NCI-H446 treated with DMSO at 0.1 percent for 48 hours (cell line): ENCODE results near the gene ISG15.
"Not testable (repeated sequence)": the region's sequence is repeated elsewhere in the genome, so short reads cannot be mapped to it uniquely, and the experiment has no call there.

Source experiments
- DNase-seq: peaks from one replicate; lab custom pipeline; 2025; lab: John Stamatoyannopoulos, UW

Gene ISG15

DNA sequence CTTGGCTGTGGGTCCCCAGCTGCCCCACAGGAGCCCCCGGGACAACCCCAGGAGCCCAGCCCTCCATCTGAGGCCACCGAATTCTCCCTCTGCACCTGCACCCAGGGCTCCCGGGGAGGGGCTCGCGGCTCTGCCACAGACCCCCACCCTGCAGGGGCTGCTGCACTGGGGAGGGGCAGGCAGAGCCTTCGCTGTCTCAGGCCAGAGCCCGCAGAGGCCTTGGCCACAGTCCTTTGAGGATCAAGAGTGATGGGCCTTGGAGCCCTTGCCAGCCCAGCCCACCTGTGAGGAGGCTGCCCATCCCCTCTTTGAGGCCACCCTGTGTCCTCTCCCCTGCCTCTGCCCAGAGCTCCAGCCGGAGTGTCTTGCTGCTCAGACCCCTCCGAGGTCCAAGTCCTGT, 37.9 kb upstream of the ISG15 start:
- no peak for DNase-seq

DNA sequence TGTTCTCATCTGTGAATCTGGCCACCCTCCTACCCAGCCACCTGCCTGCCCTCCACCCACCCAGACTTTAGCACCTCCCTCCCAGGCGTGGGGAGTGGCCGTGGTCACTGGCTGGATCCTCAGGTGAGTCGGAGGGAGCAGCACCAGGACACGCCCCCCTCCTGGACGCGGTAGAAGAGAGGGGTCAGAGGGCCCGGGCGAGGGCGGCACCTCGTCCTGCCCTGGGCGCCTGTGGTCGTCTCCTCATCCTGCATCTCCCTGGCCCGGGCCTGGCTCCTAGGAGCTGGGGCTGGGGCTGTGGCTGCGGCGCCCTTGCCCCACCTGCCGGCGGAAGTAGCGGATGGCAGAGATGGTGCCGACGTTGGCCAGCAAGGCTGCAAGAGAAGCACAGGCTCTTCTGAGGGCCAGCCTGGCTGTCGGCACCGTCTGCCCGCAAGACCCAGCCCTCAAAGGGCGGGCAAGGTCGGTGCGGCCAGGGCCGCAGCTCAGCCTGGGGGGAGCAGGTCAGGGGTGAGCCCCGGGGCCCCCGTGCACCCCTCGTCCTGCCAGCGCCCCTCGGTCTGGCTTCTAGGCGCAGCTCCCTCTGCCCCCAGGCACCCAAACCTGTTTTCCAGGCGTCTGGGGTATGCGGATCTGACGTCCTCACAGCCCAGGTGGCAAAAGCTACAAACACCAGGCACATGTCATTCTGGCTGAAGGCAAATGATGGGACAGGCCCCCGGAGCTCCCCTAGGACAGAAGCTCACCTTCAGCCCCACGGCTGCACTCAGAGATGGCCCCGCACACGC, 37.2 kb upstream of the ISG15 start:
- peak; percentile 41 for DNase-seq

DNA sequence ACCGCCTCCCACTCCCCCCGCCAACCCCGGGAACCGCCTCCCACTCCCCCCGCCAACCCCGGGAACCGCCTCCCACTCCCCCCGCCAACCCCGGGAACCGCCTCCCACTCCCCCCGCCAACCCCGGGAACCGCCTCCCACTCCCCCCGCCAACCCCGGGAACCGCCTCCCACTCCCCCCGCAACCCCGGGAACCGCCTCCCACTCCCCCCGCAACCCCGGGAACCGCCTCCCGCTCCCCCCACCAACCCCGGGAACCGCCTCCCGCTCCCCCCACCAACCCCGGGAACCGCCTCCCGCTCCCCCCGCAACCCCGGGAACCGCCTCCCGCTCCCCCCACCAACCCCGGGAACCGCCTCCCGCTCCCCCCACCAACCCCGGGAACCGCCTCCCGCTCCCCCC, 36.5 kb upstream of the ISG15 start:
- not testable (repeated sequence) for DNase-seq

DNA sequence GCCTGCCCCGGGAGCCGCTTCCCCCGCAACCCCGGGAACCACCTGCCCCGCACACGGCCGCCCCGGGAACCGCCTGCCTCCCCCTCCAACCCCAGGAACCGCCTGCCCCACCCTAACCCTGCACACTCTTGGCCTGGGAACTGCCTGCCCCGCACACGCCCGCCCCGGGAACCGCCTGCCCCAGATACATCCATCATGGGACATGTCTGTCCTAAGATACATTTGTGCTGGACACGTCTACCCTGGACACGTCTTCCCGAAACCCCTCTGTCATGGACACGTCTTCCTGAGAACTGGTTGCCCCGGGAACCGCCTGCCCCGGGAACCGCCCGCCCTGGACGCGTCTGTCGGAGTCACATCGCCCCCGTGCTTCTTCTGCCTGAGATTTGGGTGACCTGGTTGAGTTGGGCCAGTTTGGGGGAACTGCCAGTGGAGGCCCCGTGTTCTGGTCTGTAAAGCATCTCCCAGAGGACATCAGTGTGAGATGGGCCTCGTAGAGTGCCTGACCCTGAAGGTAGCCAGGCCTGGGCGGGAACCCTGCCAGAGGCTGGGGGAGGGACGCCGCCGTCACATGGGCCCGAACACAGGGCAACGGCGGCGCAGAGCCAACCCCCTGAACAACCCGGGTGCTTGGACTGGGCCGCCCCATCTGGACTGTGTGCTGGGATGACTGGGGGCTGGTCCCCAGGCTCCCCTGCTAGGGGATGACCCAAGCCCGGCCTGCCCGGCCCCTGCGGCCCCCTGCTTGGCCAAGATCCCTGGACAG, 35.0 kb upstream of the ISG15 start:
- DNase-seq: peak; percentile 23

DNA sequence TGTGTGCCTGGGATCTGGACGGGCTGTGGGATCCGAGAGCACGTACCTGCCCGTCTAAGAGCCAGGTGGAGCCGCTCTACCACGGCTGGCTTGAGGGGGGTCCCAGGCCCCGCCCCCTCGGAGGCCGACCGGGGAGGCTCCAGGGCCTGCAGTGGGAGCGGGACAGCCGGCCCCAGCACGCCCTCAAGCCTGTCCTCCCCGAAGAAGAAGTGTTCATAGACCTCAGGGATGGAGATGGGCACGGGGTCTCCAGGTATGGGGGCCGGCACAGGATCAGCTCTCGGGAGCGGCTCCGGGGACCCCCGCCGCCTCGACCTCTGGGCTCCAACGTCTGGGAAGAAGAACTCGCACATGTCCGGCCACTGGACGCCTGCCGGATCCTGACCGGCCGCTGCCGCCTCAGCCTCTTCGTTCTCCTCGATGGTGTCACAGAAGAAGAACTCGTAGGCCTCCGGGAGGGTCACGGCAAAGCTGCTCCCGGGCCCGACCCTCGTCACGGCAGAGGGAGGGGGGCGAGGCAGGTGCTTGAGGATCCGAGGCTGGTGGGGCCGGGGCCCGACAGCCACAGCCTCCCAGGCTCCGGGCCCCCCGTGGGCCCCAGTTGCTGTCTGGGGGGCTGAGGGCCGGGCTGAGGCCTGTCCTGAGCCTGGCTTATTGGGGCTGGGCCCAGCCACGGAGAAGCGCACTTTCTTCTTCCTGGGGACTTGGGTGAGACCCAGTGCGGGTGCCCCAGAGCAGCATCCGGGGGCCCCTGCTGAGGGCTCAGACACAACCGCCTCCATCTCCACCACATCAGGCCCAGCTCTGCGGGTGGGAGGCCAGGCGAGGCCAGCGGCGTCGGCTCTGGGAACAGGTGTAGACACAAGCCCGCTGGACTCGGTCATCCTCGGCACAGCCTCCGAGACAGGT, 34.2 kb upstream of the ISG15 start:
- no peak for DNase-seq

DNA sequence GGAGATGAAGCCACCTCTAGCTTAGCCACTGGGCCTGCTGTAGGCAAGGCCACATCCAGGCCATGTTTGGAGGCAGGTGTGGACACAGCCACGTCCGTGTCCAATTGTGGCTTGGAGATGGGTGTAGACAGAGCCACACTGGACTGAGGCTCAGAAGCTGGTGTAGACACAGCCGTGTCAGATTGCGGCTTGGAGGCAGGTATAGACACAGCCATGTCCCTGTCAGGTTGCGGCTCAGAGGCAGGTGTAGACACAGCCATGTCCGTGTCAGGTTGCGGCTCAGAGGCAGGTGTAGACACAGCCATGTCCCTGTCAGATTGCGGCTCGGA, 33.6 kb upstream of the ISG15 start:
- no peak for DNase-seq

DNA sequence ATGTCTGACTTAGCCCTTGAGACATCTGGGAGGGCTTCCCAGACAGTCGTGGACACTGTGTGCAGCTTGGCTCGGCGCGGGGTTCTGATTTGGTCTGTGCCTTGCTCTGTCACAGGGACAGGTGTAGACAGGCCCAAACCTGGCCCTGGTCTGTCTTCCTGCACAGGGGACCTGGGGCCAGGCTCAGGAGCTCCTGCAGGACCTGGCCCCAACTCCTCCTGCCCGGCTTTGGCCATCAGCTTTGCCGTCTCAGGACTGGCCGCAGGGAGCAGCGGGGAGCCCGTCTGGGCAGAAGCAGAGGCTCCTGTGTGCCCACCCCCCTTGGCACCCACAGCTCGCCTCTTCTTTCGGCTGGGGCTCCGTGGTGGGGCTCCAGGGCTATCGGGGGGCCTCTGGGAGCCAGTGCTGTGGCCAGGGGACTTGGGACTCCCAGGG, 33.1 kb upstream of the ISG15 start:
- DNase-seq: no peak

DNA sequence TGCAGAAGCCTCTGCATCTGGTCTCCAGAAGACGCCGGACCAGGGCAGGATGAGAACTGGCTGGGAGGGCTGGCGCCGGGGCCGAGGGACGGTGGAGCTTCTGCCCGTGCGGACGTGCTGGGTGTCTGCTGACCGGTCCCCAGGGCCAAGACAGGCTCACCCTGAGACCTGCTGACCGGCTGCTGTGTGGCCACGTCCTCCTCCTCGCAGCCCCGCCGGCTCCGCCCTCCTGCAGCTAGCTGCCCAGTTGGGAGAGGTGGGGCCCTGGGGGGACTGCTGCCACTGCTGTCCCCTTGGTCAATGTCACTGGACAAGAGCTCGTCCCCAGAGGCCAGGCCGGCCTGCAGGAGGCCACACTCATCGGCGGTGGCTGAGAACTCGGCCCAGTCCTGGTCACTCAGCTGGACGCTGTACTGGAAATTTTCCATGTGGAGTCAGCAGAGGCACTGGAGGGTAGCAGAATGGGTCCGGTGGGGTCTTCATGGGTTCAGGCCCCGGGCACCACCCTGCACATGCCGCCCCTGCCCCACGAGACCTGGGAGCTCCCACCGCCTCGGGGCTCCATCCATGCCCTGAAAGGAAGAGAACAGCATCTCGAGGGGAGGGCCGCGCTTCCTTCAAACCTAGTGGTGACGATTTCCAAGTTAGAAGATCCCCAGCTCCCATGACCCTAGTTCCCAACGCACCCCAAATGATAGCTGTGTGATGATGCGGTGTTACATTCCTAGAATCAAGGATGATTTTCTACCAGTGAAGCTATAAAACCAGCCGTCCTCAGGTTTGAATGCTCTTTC, 32.5 kb upstream of the ISG15 start:
- no peak for DNase-seq

DNA sequence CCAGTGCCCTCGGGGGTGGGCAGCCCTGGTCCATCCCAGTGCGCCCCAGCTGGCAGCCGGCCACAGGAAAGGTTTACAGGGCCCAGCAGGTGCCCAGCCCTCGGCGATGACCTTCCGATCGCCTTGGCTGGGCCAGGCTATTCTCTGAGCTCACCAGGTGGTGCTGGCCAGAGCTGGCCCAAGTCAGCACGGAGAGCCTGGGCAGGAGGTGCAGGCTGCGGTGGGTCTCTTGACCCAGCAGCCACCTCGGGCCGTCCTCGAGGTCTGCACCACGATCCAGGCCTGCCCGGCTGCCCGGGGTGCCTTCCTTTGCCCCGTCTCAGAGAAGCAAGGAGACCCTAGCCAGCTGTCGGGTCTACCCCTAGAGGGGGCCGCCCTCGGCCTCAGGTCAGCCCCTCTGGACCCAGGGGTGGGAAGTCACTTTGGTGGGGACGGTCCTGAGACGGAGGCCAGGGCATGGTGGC, 31.8 kb upstream of the ISG15 start:
- no peak for DNase-seq

DNA sequence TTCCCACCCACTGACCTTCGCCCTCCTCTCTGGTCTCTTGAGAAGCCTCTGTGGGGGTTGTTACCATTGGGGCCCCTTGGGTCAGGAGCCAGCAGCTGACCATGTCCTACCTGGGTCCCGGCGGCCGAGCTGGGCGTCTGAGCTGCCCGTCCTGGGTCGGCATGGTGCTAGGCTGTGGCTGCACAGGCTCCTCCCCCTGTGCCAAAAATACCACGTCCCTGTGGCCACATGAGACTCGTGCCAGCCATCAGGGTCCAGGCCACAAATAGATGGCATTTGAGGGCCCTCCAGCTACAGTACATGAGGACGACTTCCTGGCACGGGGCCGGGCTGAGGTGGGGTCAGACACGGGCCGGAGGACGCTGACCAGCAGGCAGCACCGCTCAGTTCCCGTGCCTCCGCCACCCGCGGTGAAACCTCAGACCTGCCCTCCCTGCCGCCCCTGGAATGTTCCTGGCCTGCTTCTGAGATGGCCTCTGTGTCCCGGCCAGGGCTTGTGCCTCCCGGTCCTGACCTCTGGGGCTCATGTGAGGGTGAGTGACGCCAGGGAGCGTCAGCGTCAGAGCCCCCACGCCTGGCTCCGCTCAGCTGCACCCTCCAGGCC, 31.2 kb upstream of the ISG15 start, which contains the start of gene PERM1:
Gene PERM1, minus strand, starts transcription at position 139 of the 604 bp plus-strand sequence. CDS start 1,064 bp downstream, outside the sequence.
- DNase-seq: no peak

DNA sequence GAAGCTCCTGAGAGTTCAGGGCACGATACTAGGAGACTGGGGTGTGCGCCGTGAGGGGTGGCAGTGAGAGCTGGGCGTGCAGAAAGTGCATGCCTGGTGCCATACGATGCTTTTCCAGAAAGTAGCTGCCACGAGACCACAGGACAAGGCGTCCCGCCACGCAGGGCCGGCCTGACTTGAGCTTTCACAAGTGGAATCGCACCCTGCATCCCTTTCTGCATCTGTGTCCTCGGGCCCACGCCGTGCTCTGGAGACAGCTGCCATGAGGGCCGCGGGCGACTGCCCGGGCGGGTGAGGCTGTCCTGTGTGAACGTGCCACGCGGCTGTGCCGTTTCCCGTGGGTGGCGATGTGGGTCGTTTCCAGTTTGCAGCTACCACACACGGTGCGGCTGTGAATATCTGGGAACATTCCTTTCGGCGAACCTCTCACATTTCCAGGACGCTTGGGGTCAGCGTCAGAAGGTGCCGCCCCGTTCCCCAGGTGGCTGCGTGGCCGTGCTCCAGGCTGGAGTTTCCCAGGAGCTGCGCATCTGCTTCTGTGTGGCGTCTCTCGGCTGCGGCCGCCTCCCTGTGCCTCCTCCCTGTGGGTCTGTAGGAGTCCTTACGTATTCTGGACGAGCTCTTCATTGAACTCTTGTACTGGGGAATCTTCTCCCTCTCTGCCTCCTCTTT, 30.4 kb upstream of the ISG15 start:
- no peak for DNase-seq

DNA sequence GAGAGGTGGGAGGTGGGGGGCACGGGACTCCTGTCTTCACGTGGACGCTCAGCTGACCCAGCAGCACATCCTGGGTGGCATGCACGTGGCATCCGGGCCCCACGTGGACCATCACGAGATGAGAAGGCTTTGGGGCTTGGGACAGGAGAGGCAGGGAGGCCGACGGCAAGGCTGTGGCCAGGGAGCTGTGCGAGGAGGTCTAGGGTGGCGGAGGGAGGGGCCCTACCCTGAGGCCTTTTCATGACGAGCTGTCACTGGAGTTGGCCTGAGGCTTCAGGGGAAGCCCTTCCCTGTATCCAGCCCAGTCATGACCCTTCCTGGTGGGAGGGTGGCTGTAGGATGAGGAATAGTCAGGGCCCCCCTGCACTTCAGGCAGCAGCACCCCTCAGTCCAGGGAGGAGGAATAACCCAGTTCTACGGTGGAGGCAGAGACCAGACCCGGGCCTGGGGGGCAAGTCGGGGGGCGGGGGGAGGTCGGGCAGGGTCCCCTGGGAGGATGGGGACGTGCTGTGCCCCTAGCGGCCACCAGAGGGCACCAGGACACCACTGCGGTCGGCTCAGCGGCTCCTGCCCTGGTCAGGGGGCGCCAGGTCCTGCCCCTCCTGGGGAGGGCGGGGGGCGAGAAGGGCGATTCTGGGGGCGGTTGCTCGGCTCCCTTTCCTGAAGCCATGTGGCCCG, 29.4 kb upstream of the ISG15 start:
- no peak for DNase-seq

DNA sequence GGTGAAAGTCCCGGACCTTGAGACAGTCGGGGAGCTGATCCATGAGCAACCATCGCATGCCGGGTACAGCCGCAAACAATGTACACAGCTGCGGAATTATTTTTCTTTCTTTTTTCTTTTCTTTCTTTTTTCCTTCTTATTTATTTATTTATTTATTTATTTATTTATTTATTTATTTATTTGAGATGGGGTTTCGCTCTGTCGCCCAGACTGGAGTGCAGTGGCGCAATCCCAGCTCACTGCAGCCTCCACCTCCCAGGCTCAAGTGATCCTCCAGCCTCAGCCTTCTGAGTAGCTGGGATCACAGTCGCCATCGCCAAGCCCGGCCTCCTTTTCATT, 28.9 kb upstream of the ISG15 start:
- DNase-seq: no peak

DNA sequence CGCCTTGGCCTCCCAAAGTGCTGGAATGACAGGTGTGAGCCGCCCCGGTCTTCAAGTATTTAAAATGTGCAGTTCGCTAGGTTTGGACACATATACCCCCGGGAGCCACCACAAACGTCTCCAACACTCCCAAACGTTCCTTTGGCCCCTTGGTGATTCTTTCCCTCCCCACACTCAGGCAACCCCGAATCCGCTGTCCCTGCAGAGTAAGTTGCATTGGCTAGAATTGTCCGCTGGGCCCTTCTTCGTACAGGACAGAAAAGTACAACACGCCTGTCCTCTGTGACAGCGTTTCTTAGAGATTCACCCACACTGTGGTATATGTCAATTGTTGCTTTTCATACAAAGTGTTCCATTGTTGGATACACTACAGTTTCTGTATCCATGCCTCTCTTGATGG, 28.2 kb upstream of the ISG15 start:
- DNase-seq: no peak

DNA sequence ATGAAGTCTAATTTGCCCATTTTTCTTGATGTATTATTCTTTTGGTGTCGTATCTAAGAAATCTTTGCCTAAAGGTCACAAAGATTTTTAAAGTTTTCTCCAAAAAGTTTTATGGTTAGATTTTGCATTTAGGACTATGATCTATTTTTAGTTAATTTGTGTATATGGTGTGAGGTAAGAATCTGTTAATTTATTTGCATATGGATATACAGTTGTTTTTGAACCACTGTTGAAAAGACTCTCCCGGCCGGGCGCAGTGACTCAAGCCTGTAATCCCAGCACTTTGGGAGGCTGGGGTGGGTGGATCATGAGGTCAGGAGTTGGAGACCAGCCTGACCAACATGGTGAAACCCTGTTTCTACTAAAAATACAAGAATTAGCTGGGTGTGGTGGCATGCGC, 25.2 kb upstream of the ISG15 start:
- not testable (repeated sequence) for DNase-seq

DNA sequence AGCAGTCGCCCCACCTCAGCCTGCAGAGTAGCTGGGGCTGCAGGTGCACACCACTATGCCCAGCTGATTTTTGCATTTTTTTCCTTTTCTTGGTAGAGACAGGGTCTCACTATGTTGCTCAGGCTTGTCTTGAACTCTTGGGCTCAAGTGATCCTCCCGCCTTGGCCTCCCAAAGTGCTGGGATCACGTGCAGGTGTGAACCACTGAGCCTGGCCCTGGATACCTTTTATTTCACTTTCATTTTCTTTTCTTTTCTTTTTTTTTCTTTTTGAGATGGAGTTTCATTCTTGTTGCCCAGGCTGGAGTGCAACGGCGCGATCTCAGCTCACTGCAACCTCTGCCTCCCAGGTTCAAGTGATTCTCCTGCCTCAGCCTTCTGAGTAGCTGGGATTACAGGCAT, 22.0 kb upstream of the ISG15 start:
- not testable (repeated sequence) for DNase-seq

DNA sequence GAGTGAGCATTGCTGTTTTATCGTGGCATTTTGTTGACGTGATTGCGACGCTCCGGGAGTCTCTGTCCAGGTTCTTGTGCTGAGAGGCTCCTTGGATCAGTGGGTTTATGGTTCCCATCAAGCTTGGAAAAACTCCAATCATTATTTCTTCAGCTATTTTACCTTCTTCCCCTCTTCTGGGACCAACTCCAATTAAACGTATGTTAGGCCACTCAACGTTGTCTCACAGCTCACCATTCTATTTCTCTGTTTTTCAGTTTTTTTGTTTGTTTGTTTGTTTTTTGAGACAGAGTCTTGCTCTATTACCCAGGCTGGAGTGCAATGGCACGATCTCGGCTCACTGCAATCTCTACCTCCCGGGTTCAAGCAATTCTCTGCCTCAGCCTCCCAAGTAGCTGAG, 21.4 kb upstream of the ISG15 start:
- no peak for DNase-seq

DNA sequence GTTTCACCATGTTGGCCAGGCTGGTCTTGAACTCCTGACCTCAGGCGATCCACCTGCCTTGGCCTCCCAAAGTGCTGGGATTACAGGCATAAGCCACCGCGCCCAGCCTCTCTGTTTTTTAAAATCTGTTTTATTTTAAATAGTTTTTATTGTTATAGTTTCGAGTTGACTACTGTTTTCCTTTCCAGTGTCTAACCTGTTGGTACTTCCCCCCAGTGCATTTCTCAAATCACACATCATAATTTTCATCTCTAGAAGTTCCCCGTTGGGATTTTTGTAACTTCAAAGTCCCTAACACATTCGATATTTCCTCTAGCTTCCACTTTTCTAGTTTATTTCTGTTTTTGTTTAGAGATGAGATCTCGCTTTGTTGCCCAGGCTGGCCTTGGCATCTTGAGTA, 20.9 kb upstream of the ISG15 start:
- DNase-seq: no peak

DNA sequence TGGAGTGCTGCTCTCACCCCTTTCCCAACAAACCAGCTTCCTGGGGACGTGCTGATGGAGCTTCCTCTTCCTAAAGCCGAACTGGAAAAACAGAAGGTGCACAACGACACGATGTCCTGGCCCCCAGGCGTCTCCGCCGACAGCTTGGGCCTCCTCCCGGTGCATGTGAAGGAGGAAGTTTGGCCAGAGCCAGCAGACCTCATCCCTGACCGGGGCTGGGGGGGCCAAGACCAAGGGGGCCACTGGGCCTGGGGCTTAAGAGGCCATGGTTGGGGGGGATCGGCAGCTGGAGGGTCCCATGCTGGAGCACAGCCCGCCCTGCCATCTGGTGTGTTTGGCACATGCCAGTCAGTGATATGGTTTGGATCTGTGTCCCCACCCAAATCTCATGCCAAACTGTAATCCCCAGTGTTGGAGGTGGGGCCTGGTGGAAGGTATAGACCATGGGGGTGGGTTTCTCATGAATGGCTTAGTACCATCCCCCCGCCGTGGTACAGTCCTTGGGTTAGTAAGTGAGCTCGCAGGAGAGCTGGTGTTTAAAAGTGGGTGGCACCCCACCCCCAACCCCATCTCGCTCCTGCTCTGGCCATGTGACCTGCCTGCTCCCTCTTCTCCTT, 19.8 kb upstream of the ISG15 start:
- DNase-seq: no peak

DNA sequence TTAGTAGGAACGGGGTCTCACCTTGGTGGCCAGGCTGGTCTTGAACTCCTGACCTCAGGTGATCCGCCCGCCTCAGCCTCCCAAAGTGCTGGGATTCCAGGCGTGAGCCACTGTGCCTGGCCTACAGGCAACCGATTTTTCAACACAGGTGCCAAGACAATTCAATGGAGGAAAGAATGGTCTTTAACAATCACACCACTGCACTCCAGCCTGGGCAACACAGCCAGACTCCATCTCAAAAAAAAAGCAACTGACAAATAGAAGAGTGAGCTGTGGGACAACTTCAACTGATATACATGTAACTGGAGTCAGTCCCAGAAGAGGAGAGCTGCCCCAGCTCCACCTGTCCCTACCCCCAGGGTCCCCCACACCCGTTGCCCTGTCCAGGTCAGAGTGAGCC, 18.8 kb upstream of the ISG15 start:
- DNase-seq: not testable (repeated sequence)
